ENCODE results near the gene RCE1.

RCE1 gene

GRCh38 chr11:66884443-66884842 lies 41.2 kb downstream of the RCE1 start:
- FAIRE-seq (no peak), DNase-seq (ENCODE audit: insufficient read length, low spot score) (no peak)
- no peak for TF ChIP-seq CTCF (IDR thresholded peaks at IDR 0.05; ENCODE audit: insufficient read depth, missing control alignments)

GRCh38 chr11:66885469-66885868 lies 42.2 kb downstream of the RCE1 start:
- no peak for DNase-seq (ENCODE audit: insufficient read length, low spot score)
- TF ChIP-seq CTCF (IDR thresholded peaks at IDR 0.05; ENCODE audit: insufficient read depth, missing control alignments): no peak
- FAIRE-seq: no peak

DNA sequence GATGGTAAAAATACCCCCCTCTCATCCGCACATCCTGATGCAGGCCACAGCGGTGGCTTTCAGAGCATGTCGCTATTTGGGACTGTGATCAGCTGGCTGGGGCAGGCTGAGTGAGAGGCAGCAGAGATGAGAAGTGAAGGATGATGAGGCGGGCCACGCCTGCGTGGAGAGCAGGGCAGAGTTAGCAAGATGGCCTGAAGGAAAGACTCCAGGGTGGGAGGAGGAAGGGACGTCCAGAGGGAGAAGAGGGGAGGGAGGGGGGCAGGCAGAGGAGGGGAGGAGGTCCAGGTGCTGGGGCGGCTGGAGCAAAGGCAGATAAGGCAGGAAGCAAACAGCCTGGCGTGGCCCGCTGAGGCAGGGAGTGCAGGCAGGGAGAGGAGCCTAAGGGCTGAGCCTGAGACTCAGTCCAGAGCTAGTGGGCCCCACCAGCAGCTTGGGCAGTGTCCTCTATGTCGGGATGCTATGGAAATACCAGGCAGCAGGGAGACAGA lies 42.8 kb downstream of the RCE1 start:
- no peak for FAIRE-seq
- no peak for DNase-seq (ENCODE audit: insufficient read length, low spot score)

DNA sequence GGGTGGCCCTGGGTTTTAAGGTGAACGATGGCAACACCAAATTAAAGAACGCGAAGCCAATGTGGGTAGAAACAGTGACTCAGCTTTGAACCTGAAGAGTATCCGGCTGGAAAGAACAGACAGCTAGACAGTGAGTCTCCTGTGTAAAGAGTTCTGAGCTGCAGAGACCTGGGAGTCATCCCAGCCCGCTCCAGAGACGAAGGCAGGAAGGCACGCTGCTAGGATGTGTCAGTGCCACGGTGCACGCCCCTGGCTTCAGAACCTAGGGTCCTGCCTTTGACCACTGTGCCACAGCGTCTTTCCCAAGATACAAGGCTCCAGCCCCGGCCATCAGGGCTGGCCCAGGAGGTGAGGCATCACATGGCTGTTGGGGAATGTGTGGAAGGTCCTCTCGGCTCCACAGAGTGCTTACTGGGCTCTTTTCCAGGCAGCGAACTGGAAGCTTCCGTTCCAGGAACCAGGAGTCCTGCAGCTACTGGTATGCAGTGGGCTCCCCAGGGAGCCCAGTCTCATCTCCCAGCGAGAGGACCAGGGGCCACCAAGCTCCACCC lies 43.5 kb downstream of the RCE1 start:
- DNase-seq (ENCODE audit: insufficient read length, low spot score): no peak
- no peak for FAIRE-seq
- no peak for TF ChIP-seq CTCF (IDR thresholded peaks at IDR 0.05; ENCODE audit: insufficient read depth, missing control alignments)

More for the DNA sequence above, 42.8 kb downstream of the RCE1 start:
- no peak for TF ChIP-seq CTCF (IDR thresholded peaks at IDR 0.05; ENCODE audit: insufficient read depth, missing control alignments)

DNA sequence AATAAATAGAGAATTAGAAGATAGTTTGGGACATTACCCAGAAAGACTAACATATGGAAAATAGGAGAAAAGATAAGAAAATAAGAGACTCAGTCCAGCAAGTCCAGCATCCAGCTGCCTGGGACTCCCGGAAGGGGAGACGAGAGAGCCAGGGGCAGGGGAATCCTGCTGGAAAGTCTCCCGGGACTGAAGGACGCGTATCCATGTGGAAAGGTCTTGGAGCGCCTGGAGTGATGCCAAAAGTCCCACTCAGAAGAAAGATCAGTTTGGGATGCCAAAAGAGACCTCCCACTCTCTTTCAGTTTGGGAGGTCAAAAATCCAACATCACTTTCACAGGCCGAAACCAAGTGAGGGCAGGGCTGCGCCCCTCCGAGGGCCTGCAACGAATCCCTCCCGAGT lies 44.3 kb downstream of the RCE1 start:
- DNase-seq (ENCODE audit: insufficient read length, low spot score): no peak
- no peak for FAIRE-seq
- TF ChIP-seq CTCF (IDR thresholded peaks at IDR 0.05; ENCODE audit: insufficient read depth, missing control alignments): no peak

GRCh38 chr11:66888282-66888681 lies 45.0 kb downstream of the RCE1 start:
- no peak for FAIRE-seq

More at GRCh38 chr11:66888282-66888681, 45.0 kb downstream of the RCE1 start:
- DNase-seq (ENCODE audit: insufficient read length, low spot score): no peak
- TF ChIP-seq CTCF (IDR thresholded peaks at IDR 0.05; ENCODE audit: insufficient read depth, missing control alignments): no peak
